Hepatocyte (in vitro differentiated cells): ENCODE measurements around the gene LGALS14. TPM values are rescaled to one million over a fixed set of nuclear protein-coding genes. Genes with fewer than 3 reads are reported as not detected.

Experiments used
- DNase-seq: peaks from one replicate; pipeline ENCODE4 v3.0.0-alpha.2; 2016; ENCODE audit warnings: low spot score
- H2AFZ ChIP-seq: fragments of 200-600 bp; sonication (generic); 2 replicates; pipeline ENCODE4 v1.6.0; 2016; ENCODE audit warnings: antibody characterized with exemption, mild to moderate bottlenecking
- H3K27ac ChIP-seq: fragments of 200-600 bp; sonication (generic); 2 replicates; pipeline ENCODE4 v1.5.1; 2016; ENCODE audit warnings: mild to moderate bottlenecking
- H3K27me3 ChIP-seq: fragments of 200-600 bp; sonication (generic); 2 replicates; pipeline ENCODE4 v1.6.1; 2016
- H3K36me3 ChIP-seq: fragments of 200-600 bp; sonication (generic); replicated peaks from 2 replicates; pipeline ENCODE4 v1.5.1; 2016; ENCODE audit warnings: low read depth; ENCODE audit not compliant: insufficient read depth
- H3K4me1 ChIP-seq: fragments of 200-600 bp; sonication (generic); 2 replicates; pipeline ENCODE4 v1.5.1; 2016; ENCODE audit warnings: mild to moderate bottlenecking, moderate library complexity; ENCODE audit not compliant: insufficient read depth
- H3K4me2 ChIP-seq: fragments of 200-600 bp; sonication (generic); 2 replicates; pipeline ENCODE4 v1.6.0; 2016
- H3K4me3 ChIP-seq: fragments of 200-600 bp; sonication (generic); 2 replicates; pipeline ENCODE4 v1.5.1; 2016; ENCODE audit warnings: mild to moderate bottlenecking
- H3K79me2 ChIP-seq: fragments of 200-600 bp; sonication (generic); 2 replicates; pipeline ENCODE4 v1.6.0; 2017; ENCODE audit warnings: mild to moderate bottlenecking
- H3K9me2 ChIP-seq: fragments of 200-600 bp; sonication (generic); replicated peaks from 2 replicates; pipeline ENCODE4 v1.6.0; 2017; ENCODE audit warnings: mild to moderate bottlenecking; ENCODE audit not compliant: insufficient read depth
- H3K9me3 ChIP-seq: fragments of 200-600 bp; sonication (generic); 2 replicates; pipeline ENCODE4 v1.5.1; 2016; ENCODE audit warnings: low read depth, mild to moderate bottlenecking
- H4K20me1 ChIP-seq: fragments of 200-600 bp; sonication (generic); 2 replicates; pipeline ENCODE4 v1.6.0; 2016; ENCODE audit warnings: mild to moderate bottlenecking; ENCODE audit not compliant: insufficient read depth, poor library complexity, severe bottlenecking
- EZH2 ChIP-seq: fragments of 200-600 bp; sonication (generic); IDR thresholded peaks from 2 replicates; pipeline ENCODE4 v1.6.1; 2016; ENCODE audit warnings: antibody characterized with exemption, mild to moderate bottlenecking, borderline replicate concordance
- EZH2phosphoT487 ChIP-seq: fragments of 200-600 bp; sonication (generic); IDR thresholded peaks from one replicate; pipeline ENCODE4 v1.6.1; 2018; ENCODE audit warnings: antibody characterized with exemption, mild to moderate bottlenecking, low read depth, moderate library complexity; ENCODE audit not compliant: unreplicated experiment, severe bottlenecking
- WGBS: methylation state at CpG from one replicate; pipeline ENCODE4 v1.1.6; 2016; ENCODE audit warnings: low lambda C conversion rate; ENCODE audit errors: missing lambda C conversion rate; 5-methylcytosine and 5-hydroxymethylcytosine counted together
- polyA plus RNA-seq: library from polyadenylated mRNA; unstranded; fragments of >200 nt; fragmentation: Nextera tagmentation; extraction: Ambion mirVana; gene quantifications from 2 replicates; pipeline ENCODE4 v1.2.1, GENCODE V29; 2016
- total RNA-seq: library from RNA; depleted of rRNA; stranded (reverse); fragments of >200 nt; gene quantifications from 2 replicates; pipeline ENCODE4 v1.2.3, GENCODE V29; 2014
- TF ChIP-seq, protein P1 (sequence below): fragments of 200-600 bp; sonication (generic); IDR thresholded peaks from 2 replicates; pipeline ENCODE4 v1.5.1; 2016; ENCODE audit warnings: antibody characterized with exemption, mild to moderate bottlenecking; ENCODE audit not compliant: poor library complexity

Gene LGALS14
- total and polyA plus RNA-seq, 2 experiments from 2014 or later: 1.2 to 1.3 TPM

DNA sequence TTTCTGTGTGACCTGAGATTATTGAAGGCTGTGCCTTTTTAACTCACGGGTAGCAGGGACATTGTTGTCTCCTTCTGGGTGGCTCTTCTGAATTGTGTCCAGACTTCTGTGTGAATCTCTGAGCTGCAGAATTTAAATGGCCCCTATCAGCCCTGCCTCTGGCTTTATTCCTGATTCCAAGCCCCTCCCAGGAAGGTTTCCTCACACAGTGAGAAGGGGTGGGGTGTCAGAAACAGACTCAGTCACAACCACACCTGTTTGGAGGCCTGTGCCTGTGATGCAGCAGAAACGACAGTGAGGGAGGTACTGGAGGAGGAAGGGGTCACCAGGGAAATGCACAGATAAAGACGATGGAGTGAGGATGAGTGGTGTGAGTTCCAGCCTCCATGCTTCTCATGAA lies 33.6 kb downstream of the LGALS14 start, which contains the start of gene CLC:
CLC (minus strand) TSS at position 139 of the 400 bp plus-strand sequence; CDS start at position 62, 77 bp downstream.
- 77% methylated on average over 3 of the region's 3 CpGs for WGBS
- no peaks in the 10 kb centered on the region for H3K4me1 ChIP-seq
- H2AFZ ChIP-seq: no peak within 1 kb of the TSS
- H3K9me3 ChIP-seq: no peaks in the 10 kb centered on the region
- H3K4me3 ChIP-seq: no peak within 1 kb of the TSS
- H3K36me3 ChIP-seq: no peaks in the 10 kb centered on the region
- H4K20me1 ChIP-seq: no peaks in the 10 kb centered on the region
- TF ChIP-seq, protein P1, sequence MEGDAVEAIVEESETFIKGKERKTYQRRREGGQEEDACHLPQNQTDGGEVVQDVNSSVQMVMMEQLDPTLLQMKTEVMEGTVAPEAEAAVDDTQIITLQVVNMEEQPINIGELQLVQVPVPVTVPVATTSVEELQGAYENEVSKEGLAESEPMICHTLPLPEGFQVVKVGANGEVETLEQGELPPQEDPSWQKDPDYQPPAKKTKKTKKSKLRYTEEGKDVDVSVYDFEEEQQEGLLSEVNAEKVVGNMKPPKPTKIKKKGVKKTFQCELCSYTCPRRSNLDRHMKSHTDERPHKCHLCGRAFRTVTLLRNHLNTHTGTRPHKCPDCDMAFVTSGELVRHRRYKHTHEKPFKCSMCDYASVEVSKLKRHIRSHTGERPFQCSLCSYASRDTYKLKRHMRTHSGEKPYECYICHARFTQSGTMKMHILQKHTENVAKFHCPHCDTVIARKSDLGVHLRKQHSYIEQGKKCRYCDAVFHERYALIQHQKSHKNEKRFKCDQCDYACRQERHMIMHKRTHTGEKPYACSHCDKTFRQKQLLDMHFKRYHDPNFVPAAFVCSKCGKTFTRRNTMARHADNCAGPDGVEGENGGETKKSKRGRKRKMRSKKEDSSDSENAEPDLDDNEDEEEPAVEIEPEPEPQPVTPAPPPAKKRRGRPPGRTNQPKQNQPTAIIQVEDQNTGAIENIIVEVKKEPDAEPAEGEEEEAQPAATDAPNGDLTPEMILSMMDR: no peak
- TF ChIP-seq EZH2: no peak
- no peak for TF ChIP-seq EZH2phosphoT487
- H3K27ac ChIP-seq: no peak within 1 kb of the TSS
- H3K79me2 ChIP-seq: no peaks in the 10 kb centered on the region
- no peaks in the 10 kb centered on the region for H3K9me2 ChIP-seq
- H3K27me3 ChIP-seq: peaks cover 6% of the 10 kb centered on the region
- DNase-seq: no peak
- H3K4me2 ChIP-seq: no peak within 1 kb of the TSS

DNA sequence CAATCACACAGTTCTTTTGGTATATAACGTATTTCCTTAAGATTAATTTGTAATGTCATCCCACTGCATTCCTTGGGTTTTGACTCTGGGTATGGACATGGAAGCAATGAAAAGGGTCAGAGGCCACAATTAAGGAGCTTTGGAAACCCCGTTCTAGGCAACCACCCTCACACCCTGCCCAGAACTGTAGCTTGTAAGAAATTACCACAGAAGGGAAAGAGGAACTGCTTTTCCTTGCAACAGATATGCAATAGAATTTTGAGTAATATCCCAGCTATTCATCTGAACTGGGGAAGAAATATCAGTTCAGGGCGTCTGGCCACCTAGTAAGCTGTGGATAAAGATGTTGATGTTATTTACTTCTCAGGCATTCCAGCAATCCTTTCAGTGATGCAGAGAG lies 34.5 kb downstream of the LGALS14 start:
- no peaks in the 10 kb centered on the region for H3K36me3 ChIP-seq
- no peaks in the 10 kb centered on the region for H3K79me2 ChIP-seq
- H3K9me2 ChIP-seq: no peaks in the 10 kb centered on the region
- no peaks in the 10 kb centered on the region for H3K4me1 ChIP-seq
- H3K4me3 ChIP-seq: no peak overlapping the region
- H3K4me2 ChIP-seq: no peak overlapping the region
- 72% methylated on average over 3 of the region's 3 CpGs for WGBS
- H4K20me1 ChIP-seq: no peaks in the 10 kb centered on the region
- TF ChIP-seq EZH2phosphoT487 (no peak), EZH2 (no peak)
- TF ChIP-seq, protein P1: no peak
- DNase-seq: no peak
- peaks cover 6% of the 10 kb centered on the region for H3K27me3 ChIP-seq
- no peak overlapping the region for H2AFZ ChIP-seq
- no peaks in the 10 kb centered on the region for H3K9me3 ChIP-seq
- H3K27ac ChIP-seq: no peak overlapping the region

GRCh38 chr19:39740395-39740794 lies 36.1 kb downstream of the LGALS14 start:
- no peaks in the 10 kb centered on the region for H3K4me1 ChIP-seq
- TF ChIP-seq, protein P1: no peak
- TF ChIP-seq EZH2phosphoT487 (no peak), EZH2 (no peak)
- no peak overlapping the region for H3K4me3 ChIP-seq
- no peaks in the 10 kb centered on the region for H3K9me3 ChIP-seq
- no peak overlapping the region for H3K4me2 ChIP-seq
- peaks cover 6% of the 10 kb centered on the region for H3K27me3 ChIP-seq
- no peak overlapping the region for H2AFZ ChIP-seq
- no peaks in the 10 kb centered on the region for H4K20me1 ChIP-seq
- no peaks in the 10 kb centered on the region for H3K79me2 ChIP-seq
- 97% methylated on average over 1 of the region's 1 CpG for WGBS
- no peak overlapping the region for H3K27ac ChIP-seq
- no peak for DNase-seq
- H3K9me2 ChIP-seq: no peaks in the 10 kb centered on the region
- no peaks in the 10 kb centered on the region for H3K36me3 ChIP-seq

DNA sequence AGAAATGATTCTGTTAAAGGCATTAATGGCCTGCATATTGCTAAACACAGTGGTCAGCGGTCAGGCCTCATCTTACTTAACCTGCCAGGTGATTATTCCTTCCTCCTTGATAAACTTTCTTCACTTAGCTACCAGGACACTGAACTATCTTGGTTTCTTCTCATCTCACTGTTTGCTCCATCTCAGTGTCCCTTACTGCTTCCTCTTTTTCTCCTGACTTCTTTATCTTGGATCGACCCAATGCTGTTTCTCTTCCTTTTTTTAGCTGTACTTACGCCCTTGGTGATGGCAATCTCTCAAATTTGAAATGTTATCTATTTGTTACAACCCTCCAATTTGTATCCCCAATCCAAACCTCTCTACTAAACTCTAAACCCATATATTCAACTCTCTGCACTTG lies 41.4 kb downstream of the LGALS14 start:
- Histone ChIP-seq H3K9me2 (no peaks in the 10 kb centered on the region), H2AFZ (no peak overlapping the region), H3K9me3 (no peaks in the 10 kb centered on the region), H3K27ac (no peak overlapping the region), H3K27me3 (peaks cover 7% of the 10 kb centered on the region), H3K36me3 (no peaks in the 10 kb centered on the region), H3K79me2 (no peaks in the 10 kb centered on the region), H3K4me2 (no peak overlapping the region), H4K20me1 (no peaks in the 10 kb centered on the region), H3K4me1 (no peaks in the 10 kb centered on the region), H3K4me3 (no peak overlapping the region)
- WGBS: 72% methylated on average over 3 of the region's 3 CpGs
- TF ChIP-seq EZH2phosphoT487 (no peak), EZH2 (no peak)
- TF ChIP-seq, protein P1: no peak
- no peak for DNase-seq
